ENCODE data around the gene GNAT3. TPM values are rescaled to one million over a fixed set of nuclear protein-coding genes. Genes with fewer than 3 reads are reported as not detected.

Gene GNAT3
- polyA plus RNA-seq, 3 donors, result not detected

- DNase-seq (ENCODE audit: extremely low read depth in 1 of 11, low read depth in 9 of 11, low spot score in 4 of 11), result no peak
Measured at GRCh38 chr7:80439894-80440821, 71.7 kb downstream of the GNAT3 start.

GRCh38 chr7:80435521-80435920 lies 76.3 kb downstream of the GNAT3 start:
- DNase-seq (ENCODE audit: extremely low read depth in 1 of 11, low read depth in 9 of 11, low spot score in 4 of 11), result no peak

- no peak for DNase-seq (ENCODE audit: extremely low read depth in 1 of 11, low read depth in 9 of 11, low spot score in 4 of 11)
Measured at GRCh38 chr7:80434047-80434446, 77.8 kb downstream of the GNAT3 start.

- DNase-seq (ENCODE audit: extremely low read depth in 1 of 11, low read depth in 9 of 11, low spot score in 4 of 11), result no peak
Measured at GRCh38 chr7:80432166-80432565, 79.7 kb downstream of the GNAT3 start.

- no peak for DNase-seq (ENCODE audit: extremely low read depth in 1 of 11, low read depth in 9 of 11, low spot score in 4 of 11)
Measured at GRCh38 chr7:80429181-80429580, 82.7 kb downstream of the GNAT3 start.

- peak in 10 of 11 donors; percentile 6 to 45 (median 31) for DNase-seq (ENCODE audit: extremely low read depth in 1 of 11, low read depth in 9 of 11, low spot score in 4 of 11)
Measured at GRCh38 chr7:80428161-80429054, 83.5 kb downstream of the GNAT3 start.

GRCh38 chr7:80427218-80427617 lies 84.6 kb downstream of the GNAT3 start:
- no peak for DNase-seq (ENCODE audit: extremely low read depth in 1 of 11, low read depth in 9 of 11, low spot score in 4 of 11)

- DNase-seq (ENCODE audit: extremely low read depth in 1 of 11, low read depth in 9 of 11, low spot score in 4 of 11), result no peak
Measured at GRCh38 chr7:80420876-80421275, 91.0 kb downstream of the GNAT3 start.

- no peak for DNase-seq (ENCODE audit: extremely low read depth in 1 of 11, low read depth in 9 of 11, low spot score in 4 of 11)
Measured at GRCh38 chr7:80417211-80417793, 94.6 kb downstream of the GNAT3 start.

- no peak for DNase-seq (ENCODE audit: extremely low read depth in 1 of 11, low read depth in 9 of 11, low spot score in 4 of 11)
Measured at GRCh38 chr7:80415522-80415921, 96.3 kb downstream of the GNAT3 start.

- DNase-seq (ENCODE audit: extremely low read depth in 1 of 11, low read depth in 9 of 11, low spot score in 4 of 11), result no peak
Measured at GRCh38 chr7:80415114-80415513, 96.8 kb downstream of the GNAT3 start.

- DNase-seq (ENCODE audit: extremely low read depth in 1 of 11, low read depth in 9 of 11, low spot score in 4 of 11), result no peak
Measured at GRCh38 chr7:80414331-80414730, 97.5 kb downstream of the GNAT3 start.

GRCh38 chr7:80413383-80413945 lies 98.4 kb downstream of the GNAT3 start:
- no peak for DNase-seq (ENCODE audit: extremely low read depth in 1 of 11, low read depth in 9 of 11, low spot score in 4 of 11)

- no peak for DNase-seq (ENCODE audit: extremely low read depth in 1 of 11, low read depth in 9 of 11, low spot score in 4 of 11)
Measured at GRCh38 chr7:80412842-80413241, 99.0 kb downstream of the GNAT3 start.

- no peak for DNase-seq (ENCODE audit: extremely low read depth in 1 of 11, low read depth in 9 of 11, low spot score in 4 of 11)
Measured at GRCh38 chr7:80411621-80412020, 100.2 kb downstream of the GNAT3 start.

GRCh38 chr7:80410081-80410480 lies 101.8 kb downstream of the GNAT3 start:
- no peak for DNase-seq (ENCODE audit: extremely low read depth in 1 of 11, low read depth in 9 of 11, low spot score in 4 of 11)

Measured in renal cortex interstitium (tissue), 11 donors.